Measurements from ENCODE around the gene ABR. TPM values are rescaled to one million over a fixed set of nuclear protein-coding genes. Genes with fewer than 3 reads are reported as not detected.

The ABR gene
- total RNA-seq, 1 experiment from 2014 or later = 35.4 TPM

DNA sequence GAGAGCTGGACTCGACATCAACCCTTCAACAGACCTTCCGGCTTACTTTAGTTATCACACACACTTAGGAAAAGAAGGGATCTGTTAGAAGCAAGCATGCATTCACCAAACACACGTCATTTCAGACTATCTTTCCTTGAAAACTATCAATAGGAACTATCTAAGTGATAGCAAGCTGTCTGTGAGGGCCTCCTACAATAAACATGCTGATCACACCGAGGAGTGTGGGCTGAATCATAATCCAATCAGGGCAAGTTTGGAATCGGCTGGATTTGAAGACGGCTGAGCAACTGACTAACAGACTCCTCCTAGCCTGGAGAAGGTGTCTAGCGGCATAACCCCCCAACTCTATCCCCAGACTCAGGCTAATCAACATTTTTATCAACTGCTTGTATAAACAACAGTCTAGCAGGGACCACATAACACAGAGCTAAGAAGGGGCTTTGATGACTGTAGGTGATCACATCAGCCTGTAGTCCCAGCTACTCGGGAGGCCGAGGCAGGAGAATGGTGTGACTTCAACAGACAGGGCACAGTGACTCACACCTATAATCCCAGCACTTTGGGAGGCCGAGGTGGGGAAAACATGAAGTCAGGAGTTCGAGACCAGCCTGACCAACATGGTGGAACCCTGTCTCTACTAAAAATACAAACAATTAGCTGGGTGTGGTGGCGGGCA, 214.3 kb downstream of the ABR start:
- Histone ChIP-seq H3K9me2 (replicated peaks; ENCODE audit: low read length) (no peaks in the 10 kb centered on the region), H3K4me3 (ENCODE audit: low read length) (no peak overlapping the region), H3K4me2 (ENCODE audit: low read length) (no peak overlapping the region), H3F3A (ENCODE audit: low read length, unreplicated experiment) (no peaks in the 10 kb centered on the region), H3K27me3 (ENCODE audit: low read length) (no peaks in the 10 kb centered on the region), H3K79me2 (ENCODE audit: low read length) (peaks cover 10% of the 10 kb centered on the region; the same call in 1 of the 2 replicates), H2AFZ (ENCODE audit: low read length) (no peak overlapping the region), H3K9me3 (ENCODE audit: low read length) (no peaks in the 10 kb centered on the region), H3K27ac (ENCODE audit: low read length) (no peak overlapping the region), H4K20me1 (ENCODE audit: low read length) (no peaks in the 10 kb centered on the region), H3K9ac (ENCODE audit: low read length) (no peak overlapping the region), H3K4me1 (ENCODE audit: insufficient read depth, low read length) (no peaks in the 10 kb centered on the region), H3K36me3 (ENCODE audit: low read depth, low read length) (no peaks in the 10 kb centered on the region)
- no TSS peak for BruUV-seq (replicated peaks)
- TF ChIP-seq, protein P1, sequence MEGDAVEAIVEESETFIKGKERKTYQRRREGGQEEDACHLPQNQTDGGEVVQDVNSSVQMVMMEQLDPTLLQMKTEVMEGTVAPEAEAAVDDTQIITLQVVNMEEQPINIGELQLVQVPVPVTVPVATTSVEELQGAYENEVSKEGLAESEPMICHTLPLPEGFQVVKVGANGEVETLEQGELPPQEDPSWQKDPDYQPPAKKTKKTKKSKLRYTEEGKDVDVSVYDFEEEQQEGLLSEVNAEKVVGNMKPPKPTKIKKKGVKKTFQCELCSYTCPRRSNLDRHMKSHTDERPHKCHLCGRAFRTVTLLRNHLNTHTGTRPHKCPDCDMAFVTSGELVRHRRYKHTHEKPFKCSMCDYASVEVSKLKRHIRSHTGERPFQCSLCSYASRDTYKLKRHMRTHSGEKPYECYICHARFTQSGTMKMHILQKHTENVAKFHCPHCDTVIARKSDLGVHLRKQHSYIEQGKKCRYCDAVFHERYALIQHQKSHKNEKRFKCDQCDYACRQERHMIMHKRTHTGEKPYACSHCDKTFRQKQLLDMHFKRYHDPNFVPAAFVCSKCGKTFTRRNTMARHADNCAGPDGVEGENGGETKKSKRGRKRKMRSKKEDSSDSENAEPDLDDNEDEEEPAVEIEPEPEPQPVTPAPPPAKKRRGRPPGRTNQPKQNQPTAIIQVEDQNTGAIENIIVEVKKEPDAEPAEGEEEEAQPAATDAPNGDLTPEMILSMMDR (conservative IDR thresholded peaks at IDR 0.05; ENCODE audit: low read depth, low read length) = no peak
- TF ChIP-seq EZH2 (IDR thresholded peaks at IDR 0.05; ENCODE audit: low read length, unreplicated experiment) = no peak
- TF ChIP-seq EZH2phosphoT487 (IDR thresholded peaks at IDR 0.05; ENCODE audit: borderline replicate concordance, low read length) = no peak
- CTCF ChIA-PET = no interaction called here
- intact Hi-C loops (cut with micrococcal nuclease) = no loop called here
- ATAC-seq (no peak), DNase-seq (no peak)
- POLR2A ChIA-PET (ENCODE audit: unreplicated experiment) = no interaction called here

DNA sequence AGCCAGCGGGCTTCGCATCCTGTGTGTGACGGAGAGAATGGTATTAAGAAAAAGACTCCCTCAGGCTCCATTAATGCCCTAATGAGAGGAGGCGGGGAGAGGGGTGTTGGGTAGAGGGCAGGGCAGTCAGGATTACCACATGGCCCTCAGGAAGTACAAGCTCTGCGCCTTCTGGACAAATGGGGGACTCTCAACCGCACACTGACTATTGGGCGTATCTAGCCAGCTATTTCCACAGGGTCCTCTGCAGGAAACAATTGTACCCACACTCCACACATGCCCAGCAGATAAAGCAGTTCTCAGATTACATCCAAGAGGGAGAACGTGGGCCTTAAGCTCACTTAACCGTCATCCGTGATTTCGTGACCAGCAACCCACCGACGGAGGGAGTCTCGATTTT, 214.9 kb downstream of the ABR start:
- H3K4me2 ChIP-seq (ENCODE audit: low read length) = no peak overlapping the region
- H2AFZ ChIP-seq (ENCODE audit: low read length) = no peak overlapping the region
- CTCF ChIA-PET = no interaction called here

DNA sequence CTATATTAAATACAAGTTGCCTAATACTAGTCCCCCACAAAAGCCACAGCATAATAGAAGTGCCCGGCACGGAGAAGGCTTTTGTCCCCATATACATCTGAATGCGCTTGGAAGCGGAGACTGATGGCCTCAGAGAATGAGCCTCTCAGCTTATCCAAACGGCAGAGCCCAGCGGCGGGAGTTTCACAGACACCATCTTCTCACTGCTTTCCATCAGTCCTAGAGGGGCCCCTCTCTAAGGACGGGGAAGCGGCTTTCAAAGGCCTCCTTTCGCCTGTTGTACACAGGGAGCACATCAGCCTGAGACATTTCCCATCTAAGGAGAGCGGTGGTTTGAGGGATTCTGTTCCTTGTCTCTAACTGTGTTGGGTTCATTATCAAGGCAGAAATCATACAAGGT, 217.1 kb downstream of the ABR start:
- Histone ChIP-seq H3K4me3 (ENCODE audit: low read length) (no peak overlapping the region), H4K20me1 (ENCODE audit: low read length) (no peaks in the 10 kb centered on the region), H3K4me2 (ENCODE audit: low read length) (no peak overlapping the region), H3K27ac (ENCODE audit: low read length) (no peak overlapping the region), H3F3A (ENCODE audit: low read length, unreplicated experiment) (no peaks in the 10 kb centered on the region), H3K27me3 (ENCODE audit: low read length) (no peaks in the 10 kb centered on the region), H3K36me3 (ENCODE audit: low read depth, low read length) (no peaks in the 10 kb centered on the region), H2AFZ (ENCODE audit: low read length) (no peak overlapping the region), H3K4me1 (ENCODE audit: insufficient read depth, low read length) (no peaks in the 10 kb centered on the region), H3K9me3 (ENCODE audit: low read length) (no peaks in the 10 kb centered on the region), H3K9ac (ENCODE audit: low read length) (no peak overlapping the region), H3K79me2 (ENCODE audit: low read length) (no peaks in the 10 kb centered on the region), H3K9me2 (replicated peaks; ENCODE audit: low read length) (no peaks in the 10 kb centered on the region)
- DNase-seq = no peak
- BruUV-seq (replicated peaks) = no TSS peak
- CTCF ChIA-PET = no interaction called here
- POLR2A ChIA-PET (ENCODE audit: unreplicated experiment) = no interaction called here
- intact Hi-C loops (cut with micrococcal nuclease) = no loop called here
- ATAC-seq = no peak
- no peak for TF ChIP-seq EZH2phosphoT487 (IDR thresholded peaks at IDR 0.05; ENCODE audit: borderline replicate concordance, low read length)
- TF ChIP-seq, protein P1 (conservative IDR thresholded peaks at IDR 0.05; ENCODE audit: low read depth, low read length) = no peak

More for the DNA sequence above, 214.9 kb downstream of the ABR start:
- POLR2A ChIA-PET (ENCODE audit: unreplicated experiment) = no interaction called here
- Histone ChIP-seq H3K27me3 (ENCODE audit: low read length) (no peaks in the 10 kb centered on the region), H3K9me2 (replicated peaks; ENCODE audit: low read length) (no peaks in the 10 kb centered on the region), H3K4me3 (ENCODE audit: low read length) (no peak overlapping the region), H3K9me3 (ENCODE audit: low read length) (no peaks in the 10 kb centered on the region), H3K4me1 (ENCODE audit: insufficient read depth, low read length) (no peaks in the 10 kb centered on the region), H4K20me1 (ENCODE audit: low read length) (no peaks in the 10 kb centered on the region), H3K36me3 (ENCODE audit: low read depth, low read length) (no peaks in the 10 kb centered on the region), H3K79me2 (ENCODE audit: low read length) (peaks cover 9% of the 10 kb centered on the region; the same call in 1 of the 2 replicates), H3K9ac (ENCODE audit: low read length) (no peak overlapping the region), H3K27ac (ENCODE audit: low read length) (no peak overlapping the region), H3F3A (ENCODE audit: low read length, unreplicated experiment) (no peaks in the 10 kb centered on the region)
- TF ChIP-seq EZH2phosphoT487 (IDR thresholded peaks at IDR 0.05; ENCODE audit: borderline replicate concordance, low read length) (no peak), EZH2 (IDR thresholded peaks at IDR 0.05; ENCODE audit: low read length, unreplicated experiment) (no peak)
- TF ChIP-seq, protein P1 (conservative IDR thresholded peaks at IDR 0.05; ENCODE audit: low read depth, low read length) = no peak
- intact Hi-C loops (cut with micrococcal nuclease) = no loop called here
- ATAC-seq = no peak
- no TSS peak for BruUV-seq (replicated peaks)
- no peak for DNase-seq
